HepG2 (cell line): ENCODE measurements around the gene CASKIN1. TPM values are rescaled to one million over a fixed set of nuclear protein-coding genes. Genes with fewer than 3 reads are reported as not detected.
A peak's percentile ranks its signal among the peaks of the same experiment; 100 is the strongest.

Source experiments
- CHD2 ChIP-seq: IDR thresholded peaks from 2 replicates; pipeline ENCODE4 v1.6.1; 2011; ENCODE audit warnings: low read depth, low read length, improper control_type of control experiment
- PAF1 ChIP-seq: IDR thresholded peaks from 2 replicates; pipeline ENCODE4 v1.6.1; 2016; ENCODE audit warnings: missing genetic modification reagents, missing compliant biosample characterization
- POLR2G ChIP-seq: fragments of 200-400 bp; formaldehyde crosslinking; IDR thresholded peaks from 2 replicates; pipeline ENCODE4 v1.6.1; 2018; ENCODE audit warnings: mild to moderate bottlenecking, low read depth, low read length, moderate library complexity
- PTBP1 ChIP-seq: fragments of 200-400 bp; formaldehyde crosslinking; IDR thresholded peaks from 2 replicates; pipeline ENCODE4 v1.6.1; 2018; ENCODE audit warnings: low read length, low read depth; ENCODE audit not compliant: poor library complexity, severe bottlenecking
- SOX6 ChIP-seq, 2 experiments: fragments of 450-650 bp in 1 of 2; sonication (generic) in 1 of 2; formaldehyde crosslinking in 1 of 2; IDR thresholded peaks; 2 replicates each; pipeline versions ENCODE4 v1.4.0 to v1.6.1; 2017 to 2020; ENCODE audit warnings: antibody characterized with exemption in 1 of 2, mild to moderate bottlenecking in 1 of 2, missing genetic modification reagents in 1 of 2
- ZNF468 ChIP-seq: sonication (generic); formaldehyde crosslinking; IDR thresholded peaks from 2 replicates; pipeline ENCODE4 v1.8.0; 2022; ENCODE audit warnings: mild to moderate bottlenecking, moderate library complexity, missing genetic modification reagents
- ZNF75D ChIP-seq: sonication (generic); formaldehyde crosslinking; IDR thresholded peaks from 2 replicates; pipeline ENCODE4 v1.8.1; 2023; ENCODE audit warnings: missing genetic modification reagents, mild to moderate bottlenecking, borderline replicate concordance
- polyA plus RNA-seq, 8 experiments: library from polyadenylated mRNA; depleted of rRNA in 3 of 8; stranded (reverse) in 7 of 8; unstranded in 1 of 8; fragments of >200 nt; fragmentation: Illumina TruSeq in 4 of 8; extraction: Trizol in 4 of 8; gene quantifications; 2 replicates each; pipeline versions ENCODE4 v1.2.1 to v1.2.3, GENCODE V29; 2011 to 2016; ENCODE audit warnings: low read depth in 4 of 8, missing spikeins in 1 of 8, mixed read lengths in 1 of 8; ENCODE audit not compliant: insufficient read depth in 1 of 8
- total RNA-seq, 5 experiments: library from RNA; depleted of rRNA; stranded (reverse); fragments of >200 nt; fragmentation: Illumina TruSeq; extraction: Trizol; gene quantifications; 2 replicates each; pipeline ENCODE4 v1.2.3, GENCODE V29; 2016; ENCODE audit warnings: low read depth in 1 of 5
- TF ChIP-seq, protein P1 (sequence below): sonication (generic); formaldehyde crosslinking; IDR thresholded peaks from 2 replicates; pipeline ENCODE4 v1.4.0; 2020; ENCODE audit warnings: missing genetic modification reagents, borderline replicate concordance
- TF ChIP-seq, protein P2 (sequence below): IDR thresholded peaks from 2 replicates; pipeline ENCODE4 v1.6.1; 2016; ENCODE audit warnings: low read depth, control low read depth
- TF ChIP-seq, protein P3 (sequence below): sonication (generic); formaldehyde crosslinking; IDR thresholded peaks from 2 replicates; pipeline ENCODE4 v1.5.0; 2020; ENCODE audit warnings: mild to moderate bottlenecking, missing genetic modification reagents, moderate library complexity
- TF ChIP-seq, protein P4 (sequence below): sonication (generic); formaldehyde crosslinking; IDR thresholded peaks from 2 replicates; pipeline ENCODE4 v1.5.0; 2020; ENCODE audit warnings: missing genetic modification reagents
- TF ChIP-seq, protein P5 (sequence below): sonication (generic); formaldehyde crosslinking; IDR thresholded peaks from 2 replicates; pipeline ENCODE4 v1.8.1; 2023; ENCODE audit warnings: mild to moderate bottlenecking, missing genetic modification reagents

Gene CASKIN1
- total and polyA plus RNA-seq, 2 of the 13 experiments (the other 11 are each of a cell fraction or from before 2014, with no cell fraction given) = 1.2 to 2.2 TPM

DNA sequence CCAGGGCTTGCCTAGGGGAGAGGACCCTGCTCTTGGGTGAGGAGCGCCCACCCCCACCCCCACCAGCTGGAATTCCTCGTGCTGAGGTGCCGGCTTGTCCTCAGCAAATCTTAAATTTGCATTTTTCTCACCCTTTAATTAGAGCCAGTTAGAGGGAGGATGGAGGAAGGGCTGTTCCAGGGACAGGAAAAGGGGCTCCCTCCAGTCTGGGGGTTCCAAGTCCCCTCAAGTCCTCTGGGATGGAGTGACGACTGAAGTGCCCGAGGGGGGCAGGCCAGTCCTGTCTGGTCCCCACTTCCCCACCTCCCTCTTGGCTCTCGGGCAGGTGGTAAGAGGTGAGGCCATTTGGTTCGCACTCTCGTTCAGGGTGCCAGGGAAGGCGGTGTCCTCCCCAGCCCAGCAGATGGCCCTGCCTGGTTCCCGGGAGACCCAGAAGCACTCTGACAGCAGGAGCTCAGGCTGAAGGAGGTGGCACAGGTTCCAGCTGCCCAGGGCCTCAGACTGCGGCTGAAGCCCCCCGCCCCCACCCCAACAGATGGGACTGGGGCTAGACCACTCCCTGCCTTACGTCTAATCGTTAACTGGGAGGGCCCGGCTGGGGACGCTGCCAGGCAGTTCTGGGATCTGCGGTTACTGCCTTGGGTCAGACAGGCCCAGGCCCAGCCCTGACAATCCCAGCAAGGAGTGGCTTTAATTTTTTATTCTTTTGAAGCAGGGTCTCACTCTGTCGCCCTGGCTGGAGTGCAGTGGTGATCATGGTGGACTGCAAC is 45.8 kb downstream of the CASKIN1 start (continued):
- TF ChIP-seq, protein P1, sequence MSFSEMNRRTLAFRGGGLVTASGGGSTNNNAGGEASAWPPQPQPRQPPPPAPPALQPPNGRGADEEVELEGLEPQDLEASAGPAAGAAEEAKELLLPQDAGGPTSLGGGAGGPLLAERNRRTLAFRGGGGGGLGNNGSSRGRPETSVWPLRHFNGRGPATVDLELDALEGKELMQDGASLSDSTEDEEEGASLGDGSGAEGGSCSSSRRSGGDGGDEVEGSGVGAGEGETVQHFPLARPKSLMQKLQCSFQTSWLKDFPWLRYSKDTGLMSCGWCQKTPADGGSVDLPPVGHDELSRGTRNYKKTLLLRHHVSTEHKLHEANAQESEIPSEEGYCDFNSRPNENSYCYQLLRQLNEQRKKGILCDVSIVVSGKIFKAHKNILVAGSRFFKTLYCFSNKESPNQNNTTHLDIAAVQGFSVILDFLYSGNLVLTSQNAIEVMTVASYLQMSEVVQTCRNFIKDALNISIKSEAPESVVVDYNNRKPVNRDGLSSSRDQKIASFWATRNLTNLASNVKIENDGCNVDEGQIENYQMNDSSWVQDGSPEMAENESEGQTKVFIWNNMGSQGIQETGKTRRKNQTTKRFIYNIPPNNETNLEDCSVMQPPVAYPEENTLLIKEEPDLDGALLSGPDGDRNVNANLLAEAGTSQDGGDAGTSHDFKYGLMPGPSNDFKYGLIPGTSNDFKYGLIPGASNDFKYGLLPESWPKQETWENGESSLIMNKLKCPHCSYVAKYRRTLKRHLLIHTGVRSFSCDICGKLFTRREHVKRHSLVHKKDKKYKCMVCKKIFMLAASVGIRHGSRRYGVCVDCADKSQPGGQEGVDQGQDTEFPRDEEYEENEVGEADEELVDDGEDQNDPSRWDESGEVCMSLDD (CRISPR knock-in tag) = 0 out of 2 replicates have a peak, but pooled peaks have one; percentile 23
- TF ChIP-seq SOX6 (IDR thresholded peaks at IDR 0.05) = no peak
- TF ChIP-seq SOX6 (CRISPR knock-in tag; IDR thresholded peaks at IDR 0.05) = 0 out of 2 replicates have a peak, but pooled peaks have one; percentile 10
- TF ChIP-seq, protein P2, sequence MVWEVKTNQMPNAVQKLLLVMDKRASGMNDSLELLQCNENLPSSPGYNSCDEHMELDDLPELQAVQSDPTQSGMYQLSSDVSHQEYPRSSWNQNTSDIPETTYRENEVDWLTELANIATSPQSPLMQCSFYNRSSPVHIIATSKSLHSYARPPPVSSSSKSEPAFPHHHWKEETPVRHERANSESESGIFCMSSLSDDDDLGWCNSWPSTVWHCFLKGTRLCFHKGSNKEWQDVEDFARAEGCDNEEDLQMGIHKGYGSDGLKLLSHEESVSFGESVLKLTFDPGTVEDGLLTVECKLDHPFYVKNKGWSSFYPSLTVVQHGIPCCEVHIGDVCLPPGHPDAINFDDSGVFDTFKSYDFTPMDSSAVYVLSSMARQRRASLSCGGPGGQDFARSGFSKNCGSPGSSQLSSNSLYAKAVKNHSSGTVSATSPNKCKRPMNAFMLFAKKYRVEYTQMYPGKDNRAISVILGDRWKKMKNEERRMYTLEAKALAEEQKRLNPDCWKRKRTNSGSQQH (CRISPR knock-in tag) = 0 out of 2 replicates have a peak, but pooled peaks have one; percentile 32
- peak; percentile 15; the same call in 1 of the 2 replicates for TF ChIP-seq PAF1
- TF ChIP-seq CHD2 = 0 out of 2 replicates have a peak, but pooled peaks have one; percentile 20
- 0 out of 2 replicates have a peak, but pooled peaks have one; percentile 36 for TF ChIP-seq ZNF75D (CRISPR knock-in tag)
- TF ChIP-seq, protein P3, sequence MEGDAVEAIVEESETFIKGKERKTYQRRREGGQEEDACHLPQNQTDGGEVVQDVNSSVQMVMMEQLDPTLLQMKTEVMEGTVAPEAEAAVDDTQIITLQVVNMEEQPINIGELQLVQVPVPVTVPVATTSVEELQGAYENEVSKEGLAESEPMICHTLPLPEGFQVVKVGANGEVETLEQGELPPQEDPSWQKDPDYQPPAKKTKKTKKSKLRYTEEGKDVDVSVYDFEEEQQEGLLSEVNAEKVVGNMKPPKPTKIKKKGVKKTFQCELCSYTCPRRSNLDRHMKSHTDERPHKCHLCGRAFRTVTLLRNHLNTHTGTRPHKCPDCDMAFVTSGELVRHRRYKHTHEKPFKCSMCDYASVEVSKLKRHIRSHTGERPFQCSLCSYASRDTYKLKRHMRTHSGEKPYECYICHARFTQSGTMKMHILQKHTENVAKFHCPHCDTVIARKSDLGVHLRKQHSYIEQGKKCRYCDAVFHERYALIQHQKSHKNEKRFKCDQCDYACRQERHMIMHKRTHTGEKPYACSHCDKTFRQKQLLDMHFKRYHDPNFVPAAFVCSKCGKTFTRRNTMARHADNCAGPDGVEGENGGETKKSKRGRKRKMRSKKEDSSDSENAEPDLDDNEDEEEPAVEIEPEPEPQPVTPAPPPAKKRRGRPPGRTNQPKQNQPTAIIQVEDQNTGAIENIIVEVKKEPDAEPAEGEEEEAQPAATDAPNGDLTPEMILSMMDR (CRISPR knock-in tag) = peak; percentile 49; the same call in 1 of the 2 replicates
- TF ChIP-seq POLR2G = peak; percentile 43
- TF ChIP-seq, protein P4, sequence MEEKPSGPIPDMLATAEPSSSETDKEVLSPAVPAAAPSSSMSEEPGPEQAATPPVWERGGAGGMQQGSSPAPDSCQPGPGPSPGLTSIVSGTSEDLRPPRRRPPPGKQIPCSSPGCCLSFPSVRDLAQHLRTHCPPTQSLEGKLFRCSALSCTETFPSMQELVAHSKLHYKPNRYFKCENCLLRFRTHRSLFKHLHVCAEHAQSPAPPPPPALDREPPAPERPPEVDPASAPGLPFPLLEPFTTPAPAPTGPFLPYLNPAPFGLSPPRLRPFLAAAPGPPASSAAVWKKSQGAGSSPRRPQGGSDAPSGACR (CRISPR knock-in tag) = no peak
- no peak for TF ChIP-seq PTBP1
- 0 out of 2 replicates have a peak, but pooled peaks have one; percentile 24 for TF ChIP-seq ZNF468 (CRISPR knock-in tag)
- TF ChIP-seq, protein P5, sequence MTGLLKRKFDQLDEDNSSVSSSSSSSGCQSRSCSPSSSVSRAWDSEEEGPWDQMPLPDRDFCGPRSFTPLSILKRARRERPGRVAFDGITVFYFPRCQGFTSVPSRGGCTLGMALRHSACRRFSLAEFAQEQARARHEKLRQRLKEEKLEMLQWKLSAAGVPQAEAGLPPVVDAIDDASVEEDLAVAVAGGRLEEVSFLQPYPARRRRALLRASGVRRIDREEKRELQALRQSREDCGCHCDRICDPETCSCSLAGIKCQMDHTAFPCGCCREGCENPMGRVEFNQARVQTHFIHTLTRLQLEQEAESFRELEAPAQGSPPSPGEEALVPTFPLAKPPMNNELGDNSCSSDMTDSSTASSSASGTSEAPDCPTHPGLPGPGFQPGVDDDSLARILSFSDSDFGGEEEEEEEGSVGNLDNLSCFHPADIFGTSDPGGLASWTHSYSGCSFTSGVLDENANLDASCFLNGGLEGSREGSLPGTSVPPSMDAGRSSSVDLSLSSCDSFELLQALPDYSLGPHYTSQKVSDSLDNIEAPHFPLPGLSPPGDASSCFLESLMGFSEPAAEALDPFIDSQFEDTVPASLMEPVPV (CRISPR knock-in tag) = 0 out of 2 replicates have a peak, but pooled peaks have one; percentile 51
